Liver (tissue), 3 donors: ENCODE data around the gene PTK6.

Source experiments
- ATF3 ChIP-seq: IDR thresholded peaks from 2 replicates; pipeline ENCODE4 v1.6.1; 2016; ENCODE audit warnings: antibody characterized with exemption
- CTCF ChIP-seq: fragments of 150-350 bp; IDR thresholded peaks from 2 replicates; pipeline ENCODE4 v1.5.1; 2017; ENCODE audit warnings: improper control_type of control experiment, low read depth, low read length; ENCODE audit not compliant: missing input control
- EGR1 ChIP-seq, 2 donors: IDR thresholded peaks; 2 replicates each; pipeline ENCODE4 v1.6.1; 2016 to 2018; ENCODE audit warnings: antibody characterized with exemption in 2 of 2, low read depth in 2 of 2
- FOXA1 ChIP-seq: IDR thresholded peaks from 2 replicates; pipeline ENCODE4 v1.6.1; 2016; ENCODE audit warnings: antibody characterized with exemption
- SP1 ChIP-seq: IDR thresholded peaks from 2 replicates; pipeline ENCODE4 v1.6.1; 2018; ENCODE audit warnings: antibody characterized with exemption, mild to moderate bottlenecking
- TAF1 ChIP-seq: conservative IDR thresholded peaks from 2 replicates; pipeline ENCODE4 v1.6.1; 2016; ENCODE audit warnings: antibody characterized with exemption, mild to moderate bottlenecking
- donor health status: healthy.
- donor health status: healthy.

- no peak for TF ChIP-seq CTCF
- no peak for TF ChIP-seq SP1
- TF ChIP-seq ATF3 = no peak
- no peak for TF ChIP-seq FOXA1
- no peak for TF ChIP-seq EGR1 (IDR thresholded peaks at IDR 0.05; ENCODE audit: low read depth in 2 of 2)
- no peak for TF ChIP-seq TAF1
These were observed 27.0 kb upstream of the PTK6 start for GRCh38 chr20:63564036-63564810.
